Measurements from ENCODE around the gene FER.

FER gene

GRCh38 chr5:109199799-109200620 is 452.3 kb downstream of the FER start:
- Histone ChIP-seq H3K4me3 (ENCODE audit: low read depth, low read length) (no peak overlapping the region), H3K36me3 (no peaks in the 10 kb centered on the region), H3K9me3 (no peaks in the 10 kb centered on the region), H3K27me3 (no peaks in the 10 kb centered on the region; the same call in 1 of the 2 replicates), H3K4me1 (no peaks in the 10 kb centered on the region)
- no peak for DNase-seq
- no peak for TF ChIP-seq CTCF (IDR thresholded peaks at IDR 0.05; ENCODE audit: low read depth, low read length)

GRCh38 chr5:109215040-109215439 is 467.3 kb downstream of the FER start:
- H3K4me1 ChIP-seq = peaks cover 11% of the 10 kb centered on the region
- no peaks in the 10 kb centered on the region for H3K27me3 ChIP-seq
- TF ChIP-seq CTCF (IDR thresholded peaks at IDR 0.05; ENCODE audit: low read depth, low read length) = no peak
- no peak for DNase-seq
- H3K4me3 ChIP-seq (ENCODE audit: low read depth, low read length) = no peak overlapping the region
- no peaks in the 10 kb centered on the region; the same call in 1 of the 2 replicates for H3K9me3 ChIP-seq
- no peaks in the 10 kb centered on the region for H3K36me3 ChIP-seq

GRCh38 chr5:109218818-109219217 is 471.1 kb downstream of the FER start:
- DNase-seq = peak; percentile 27
- no peaks in the 10 kb centered on the region for H3K27me3 ChIP-seq
- peaks cover 13% of the 10 kb centered on the region for H3K4me1 ChIP-seq

GRCh38 chr5:109223531-109223930 is 475.8 kb downstream of the FER start:
- Histone ChIP-seq H3K4me1 (peaks cover 11% of the 10 kb centered on the region), H3K27me3 (no peaks in the 10 kb centered on the region), H3K9me3 (no peaks in the 10 kb centered on the region), H3K4me3 (ENCODE audit: low read depth, low read length) (no peak overlapping the region), H3K36me3 (no peaks in the 10 kb centered on the region)
- DNase-seq = no peak
- TF ChIP-seq CTCF (IDR thresholded peaks at IDR 0.05; ENCODE audit: low read depth, low read length) = no peak

More at GRCh38 chr5:109218818-109219217, 471.1 kb downstream of the FER start:
- Histone ChIP-seq H3K36me3 (no peaks in the 10 kb centered on the region), H3K4me3 (ENCODE audit: low read depth, low read length) (peak overlapping the region; percentile 9; the same call in 1 of the 2 replicates), H3K9me3 (no peaks in the 10 kb centered on the region; the same call in 1 of the 2 replicates)
- no peak for TF ChIP-seq CTCF (IDR thresholded peaks at IDR 0.05; ENCODE audit: low read depth, low read length)

GRCh38 chr5:109224276-109224882 is 476.7 kb downstream of the FER start:
- DNase-seq = no peak

More at GRCh38 chr5:109224276-109224882, 476.7 kb downstream of the FER start:
- H3K4me3 ChIP-seq (ENCODE audit: low read depth, low read length) = no peak overlapping the region
- H3K9me3 ChIP-seq = no peaks in the 10 kb centered on the region
- peaks cover 2% of the 10 kb centered on the region; the same call in 1 of the 2 replicates for H3K4me1 ChIP-seq
- H3K27me3 ChIP-seq = no peaks in the 10 kb centered on the region
- H3K36me3 ChIP-seq = no peaks in the 10 kb centered on the region
- TF ChIP-seq CTCF (IDR thresholded peaks at IDR 0.05; ENCODE audit: low read depth, low read length) = no peak

Measured in BE2C (cell line).